HL-60 (cell line): ENCODE data around the gene MAPK10.

Source experiments
- DNase-seq, 2 experiments: peaks; one replicate each; pipeline ENCODE4 v3.0.0-alpha.2; 2010 to 2020; ENCODE audit warnings: low read depth in 1 of 2, low spot score in 1 of 2
- H3K27ac ChIP-seq: fragments of 250-450 bp; sonication (Bioruptor Pico); replicated peaks from 2 replicates; pipeline ENCODE4 v1.5.1; 2020; ENCODE audit warnings: mild to moderate bottlenecking, moderate library complexity
- H3K27me3 ChIP-seq: fragments of 250-450 bp; sonication (Bioruptor Pico); 2 replicates; pipeline ENCODE4 v1.5.1; 2021; ENCODE audit warnings: mild to moderate bottlenecking, moderate library complexity; ENCODE audit not compliant: insufficient read depth, poor library complexity, severe bottlenecking
- H3K4me3 ChIP-seq: replicated peaks from 2 replicates; pipeline ENCODE4 v1.5.1; 2011; ENCODE audit warnings: mild to moderate bottlenecking, control low read depth, low read length; ENCODE audit not compliant: insufficient read depth
- CTCF ChIP-seq: IDR thresholded peaks from one replicate; pipeline ENCODE4 v1.5.1; 2011; ENCODE audit warnings: low read length, control low read depth, inconsistent platforms; ENCODE audit not compliant: insufficient read depth
- GABPA ChIP-seq: IDR thresholded peaks from 2 replicates; pipeline ENCODE4 v1.6.1; 2012; ENCODE audit warnings: low read depth
- POLR2AphosphoS5 ChIP-seq: IDR thresholded peaks from 2 replicates; pipeline ENCODE4 v1.6.1; 2012; ENCODE audit warnings: low read depth
- REST ChIP-seq: IDR thresholded peaks from 2 replicates; pipeline ENCODE4 v1.6.1; 2012; ENCODE audit warnings: low read depth; ENCODE audit not compliant: insufficient replicate concordance
- SPI1 ChIP-seq: IDR thresholded peaks from 2 replicates; pipeline ENCODE4 v1.6.1; 2012; ENCODE audit warnings: low read depth, mild to moderate bottlenecking, borderline replicate concordance

MAPK10 gene

GRCh38 chr4:86346320-86346719 lies 13.5 kb downstream of the MAPK10 start:
- no peak overlapping the region for H3K27ac ChIP-seq
- no peak for DNase-seq
- TF ChIP-seq CTCF (no peak), POLR2AphosphoS5 (no peak), GABPA (no peak), REST (no peak), SPI1 (no peak)
- no peaks in the 10 kb centered on the region for H3K27me3 ChIP-seq
- H3K4me3 ChIP-seq: no peak overlapping the region

- no peak overlapping the region for H3K27ac ChIP-seq
- H3K4me3 ChIP-seq: no peak overlapping the region
- TF ChIP-seq GABPA (no peak), CTCF (no peak), REST (no peak), SPI1 (no peak), POLR2AphosphoS5 (no peak)
- DNase-seq: no peak
- H3K27me3 ChIP-seq: no peaks in the 10 kb centered on the region
Measured at GRCh38 chr4:86344127-86344526, 15.7 kb downstream of the MAPK10 start.

GRCh38 chr4:86338989-86339388 lies 20.9 kb downstream of the MAPK10 start:
- Histone ChIP-seq H3K27me3 (no peaks in the 10 kb centered on the region), H3K4me3 (no peak overlapping the region), H3K27ac (no peak overlapping the region)
- no peak for DNase-seq
- TF ChIP-seq POLR2AphosphoS5: no peak

GRCh38 chr4:86338521-86338920 lies 21.3 kb downstream of the MAPK10 start:
- TF ChIP-seq POLR2AphosphoS5 (no peak), CTCF (no peak), REST (no peak), GABPA (no peak), SPI1 (no peak)
- H3K4me3 ChIP-seq: no peak overlapping the region
- no peak for DNase-seq
- no peak overlapping the region for H3K27ac ChIP-seq
- H3K27me3 ChIP-seq: no peaks in the 10 kb centered on the region
